Stomach (tissue), 9 donors: ENCODE results near the gene CXCL3. TPM values are rescaled to one million over a fixed set of nuclear protein-coding genes. Genes with fewer than 3 reads are reported as not detected.

Experiments used
- DNase-seq, 2 donors: peaks; one replicate each; pipeline versions ENCODE4 v3.0.0 to v3.0.0-alpha.2; 2013 to 2019
- H3K27ac ChIP-seq, 5 donors: fragments of 200-600 bp in 4 of 5; sonication (generic) in 4 of 5; one replicate each; pipeline ENCODE4 v1.5.1; 2013 to 2019; ENCODE audit warnings: mild to moderate bottlenecking in 1 of 5, moderate library complexity in 1 of 5
- H3K27me3 ChIP-seq, 3 donors: fragments of 200-600 bp; sonication (generic); one replicate each; pipeline ENCODE4 v1.5.1; 2017 to 2019; ENCODE audit warnings: mixed run types in 1 of 3
- H3K36me3 ChIP-seq, 4 donors: fragments of 200-600 bp; sonication (generic); 1 replicate in 3 of 4; 2 replicates in 1 of 4; pipeline ENCODE4 v1.5.1; 2016 to 2019
- H3K4me1 ChIP-seq, 4 donors: fragments of 200-600 bp; sonication (generic); one replicate each; pipeline ENCODE4 v1.5.1; 2016 to 2019
- H3K4me3 ChIP-seq, 4 donors: fragments of 200-600 bp; sonication (generic) in 3 of 4; one replicate each; pipeline ENCODE4 v1.5.1; 2016 to 2019; ENCODE audit warnings: mild to moderate bottlenecking in 1 of 4
- H3K9me3 ChIP-seq, 4 donors: fragments of 200-600 bp; sonication (generic); one replicate each; pipeline ENCODE4 v1.5.1; 2016 to 2019
- CTCF ChIP-seq, 7 experiments: fragments of 450-650 bp in 4 of 7; fragments of 200-600 bp in 3 of 7; sonication (generic) in 3 of 7; IDR thresholded peaks; one replicate each; pipeline ENCODE4 v1.5.1; 2016 to 2019; ENCODE audit warnings: antibody characterized with exemption in 7 of 7, control low read depth in 2 of 7, mild to moderate bottlenecking in 1 of 7
- EP300 ChIP-seq: sonication (generic); formaldehyde crosslinking; IDR thresholded peaks from one replicate; pipeline ENCODE4 v1.6.1; 2017; ENCODE audit warnings: antibody characterized with exemption
- POLR2A ChIP-seq, 4 donors: fragments of 450-650 bp; IDR thresholded peaks; one replicate each; pipeline ENCODE4 v1.6.1; 2016; ENCODE audit warnings: antibody characterized with exemption in 4 of 4, control low read depth in 2 of 4, mild to moderate bottlenecking in 1 of 4, moderate library complexity in 1 of 4
- POLR2AphosphoS5 ChIP-seq, 3 donors: sonication (generic); formaldehyde crosslinking; IDR thresholded peaks; one replicate each; pipeline ENCODE4 v1.6.1; 2016; ENCODE audit warnings: antibody characterized with exemption in 3 of 3
- WGBS, 5 donors: extraction: QIAGEN DNeasy Blood & Tissue Kit in 3 of 5; methylation state at CpG; one replicate each; pipeline versions ENCODE4 v1.1.5 to v1.1.7; 2013 to 2018; 5-methylcytosine and 5-hydroxymethylcytosine counted together
- intact Hi-C: fragments of 100-400 bp; cut with DNase I; formaldehyde crosslinking; loops from one replicate; pipeline ENCODE4 v1.15.1; 2023; ENCODE audit warnings: low total_unique reads
- polyA plus RNA-seq, 3 donors: library from polyadenylated mRNA; stranded (reverse); fragments of 200-250 nt; gene quantifications; one replicate each; pipeline ENCODE4 v1.2.3, GENCODE V29; 2013
- total RNA-seq, 5 donors: library from RNA; depleted of rRNA; stranded (reverse); fragments of >200 nt; gene quantifications; one replicate each; pipeline versions ENCODE4 v1.1.0 to v1.2.3, GENCODE V29; 2014 to 2016
- donor health status: healthy with polysubstance abuse.
- donor health status: Bipolar disorder and iron deficiency.
- donor health status: healthy.

The CXCL3 gene
- total and polyA plus RNA-seq, 8 donors, result 2.7 to 94.6 (median 18.5) TPM; not detected in 1

- no peak overlapping the region for H3K27ac ChIP-seq
- no peak overlapping the region for H3K4me3 ChIP-seq
- WGBS, 5 donors, result 7 to 40% (median 31%) methylated on average over 1 of the region's 1 CpG
- no peak for DNase-seq
- peaks cover 0 to 8% (median 3%) of the 10 kb centered on the region in 4 donors for H3K9me3 ChIP-seq
- H3K4me1 ChIP-seq, result no peaks in the 10 kb centered on the region
- H3K36me3 ChIP-seq, result no peaks in the 10 kb centered on the region
- intact Hi-C loops, result no loop called here
- TF ChIP-seq CTCF (IDR thresholded peaks at IDR 0.05) (no peak), POLR2AphosphoS5 (IDR thresholded peaks at IDR 0.05) (no peak), EP300 (no peak), POLR2A (IDR thresholded peaks at IDR 0.05) (no peak)
- no peaks in the 10 kb centered on the region for H3K27me3 ChIP-seq
Measured at GRCh38 chr4:74063859-74064258, 25.4 kb upstream of the CXCL3 start.

- TF ChIP-seq EP300 (no peak), CTCF (IDR thresholded peaks at IDR 0.05) (no peak), POLR2A (IDR thresholded peaks at IDR 0.05) (no peak), POLR2AphosphoS5 (IDR thresholded peaks at IDR 0.05) (no peak)
- no peaks in the 10 kb centered on the region for H3K27me3 ChIP-seq
- DNase-seq, result no peak
- no peaks in the 10 kb centered on the region for H3K4me1 ChIP-seq
- H3K4me3 ChIP-seq, result no peak overlapping the region
- no peaks in the 10 kb centered on the region for H3K36me3 ChIP-seq
- H3K9me3 ChIP-seq, result peaks cover 0 to 8% (median 3%) of the 10 kb centered on the region in 4 donors
- no peak overlapping the region for H3K27ac ChIP-seq
- intact Hi-C loops, result no loop called here
Measured at GRCh38 chr4:74062953-74063352, 24.5 kb upstream of the CXCL3 start.

- TF ChIP-seq POLR2A (IDR thresholded peaks at IDR 0.05), result no peak
- TF ChIP-seq EP300, result no peak
- no peak for TF ChIP-seq POLR2AphosphoS5 (IDR thresholded peaks at IDR 0.05)
- no peak for TF ChIP-seq CTCF (IDR thresholded peaks at IDR 0.05)
- Histone ChIP-seq H3K4me3 (no peak overlapping the region), H3K4me1 (no peaks in the 10 kb centered on the region), H3K27ac (no peak overlapping the region), H3K27me3 (no peaks in the 10 kb centered on the region), H3K9me3 (peaks cover 0 to 8% (median 3%) of the 10 kb centered on the region in 4 donors), H3K36me3 (no peaks in the 10 kb centered on the region)
- DNase-seq, result no peak
- intact Hi-C loops, result no loop called here
Measured at GRCh38 chr4:74061430-74061829, 22.9 kb upstream of the CXCL3 start.

GRCh38 chr4:74059161-74059829 is 20.8 kb upstream of the CXCL3 start:
- Histone ChIP-seq H3K36me3 (no peaks in the 10 kb centered on the region), H3K4me3 (no peak overlapping the region), H3K9me3 (peaks cover 0 to 8% (median 3%) of the 10 kb centered on the region in 4 donors), H3K4me1 (peaks cover 0 to 15% (median 2%) of the 10 kb centered on the region in 4 donors), H3K27ac (no peak overlapping the region), H3K27me3 (no peaks in the 10 kb centered on the region)
- no peak for DNase-seq
- 50 to 70% (median 65%) methylated on average over 2 of the region's 2 CpGs for WGBS, 5 donors
- TF ChIP-seq POLR2A (IDR thresholded peaks at IDR 0.05), result no peak
- TF ChIP-seq CTCF (IDR thresholded peaks at IDR 0.05), result no peak
- TF ChIP-seq POLR2AphosphoS5 (IDR thresholded peaks at IDR 0.05), result no peak
- TF ChIP-seq EP300, result no peak
- intact Hi-C loops, result no loop called here
